Measurements from ENCODE around the gene RFC3.
"Not testable (repeated sequence)": the region's sequence is repeated elsewhere in the genome, so short reads cannot be mapped to it uniquely, and the experiment has no call there.

The RFC3 gene, protein sequence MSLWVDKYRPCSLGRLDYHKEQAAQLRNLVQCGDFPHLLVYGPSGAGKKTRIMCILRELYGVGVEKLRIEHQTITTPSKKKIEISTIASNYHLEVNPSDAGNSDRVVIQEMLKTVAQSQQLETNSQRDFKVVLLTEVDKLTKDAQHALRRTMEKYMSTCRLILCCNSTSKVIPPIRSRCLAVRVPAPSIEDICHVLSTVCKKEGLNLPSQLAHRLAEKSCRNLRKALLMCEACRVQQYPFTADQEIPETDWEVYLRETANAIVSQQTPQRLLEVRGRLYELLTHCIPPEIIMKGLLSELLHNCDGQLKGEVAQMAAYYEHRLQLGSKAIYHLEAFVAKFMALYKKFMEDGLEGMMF

DNA sequence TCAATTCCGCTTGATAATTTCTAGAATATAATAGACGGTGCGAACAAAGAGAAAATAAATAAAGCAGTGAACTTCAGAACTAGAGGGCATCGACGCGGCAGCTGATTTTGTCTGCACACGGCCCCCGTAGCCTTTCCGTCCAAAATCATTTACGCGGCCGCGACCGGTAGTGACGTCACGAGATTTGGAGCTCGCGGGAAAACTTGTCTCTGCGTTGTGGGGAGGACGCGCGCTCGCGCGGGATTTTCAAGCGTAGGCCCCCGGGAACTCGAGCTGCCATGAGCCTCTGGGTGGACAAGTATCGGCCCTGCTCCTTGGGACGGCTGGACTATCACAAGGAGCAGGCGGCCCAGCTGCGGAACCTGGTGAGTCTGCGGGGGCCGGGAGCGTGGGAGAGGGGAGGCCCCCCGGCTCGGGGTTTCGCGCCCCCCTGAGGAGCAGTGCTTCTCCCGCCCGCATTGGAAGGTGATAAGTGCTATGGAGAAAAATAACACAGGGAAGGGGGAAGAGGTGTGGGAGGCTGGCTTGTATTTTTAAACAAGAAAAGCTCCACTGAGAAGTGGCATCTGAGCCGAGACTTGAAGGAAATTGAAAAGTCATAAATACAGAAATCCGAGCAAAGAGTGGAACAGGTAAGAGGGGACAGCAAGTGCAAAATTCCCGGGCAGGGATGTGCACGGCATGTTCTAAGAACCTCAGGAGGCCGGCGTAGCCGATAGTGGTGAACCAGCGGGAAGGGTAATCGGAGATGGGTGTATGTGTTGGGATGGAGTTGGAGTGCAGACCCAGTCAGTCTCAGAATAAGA is at the start of gene RFC3:
TSS of gene RFC3 (plus strand) at position 249 of the 806 bp plus-strand sequence. CDS start at position 279, 30 bp downstream.
- peak; percentile 95 to 97 for DNase-seq

DNA sequence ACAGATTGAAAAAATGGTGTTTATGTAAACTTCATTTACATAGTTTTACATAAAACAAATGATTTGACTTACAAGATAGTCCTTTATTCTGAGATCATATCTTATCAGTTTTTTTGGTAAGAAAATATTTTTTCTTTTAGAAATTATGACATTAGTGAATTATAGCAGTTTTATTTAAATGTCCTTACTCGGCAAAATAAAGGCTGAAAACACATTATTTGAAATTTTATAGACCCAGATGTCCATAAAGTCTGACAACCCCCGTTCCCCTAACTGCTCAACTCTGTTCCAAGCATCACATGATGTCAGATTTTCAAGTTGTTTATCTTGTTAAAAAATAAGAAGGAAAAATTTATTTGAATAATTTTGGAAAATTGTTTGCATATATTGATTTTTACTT is 46.7 kb upstream of the RFC3 start:
- DNase-seq, result no peak

DNA sequence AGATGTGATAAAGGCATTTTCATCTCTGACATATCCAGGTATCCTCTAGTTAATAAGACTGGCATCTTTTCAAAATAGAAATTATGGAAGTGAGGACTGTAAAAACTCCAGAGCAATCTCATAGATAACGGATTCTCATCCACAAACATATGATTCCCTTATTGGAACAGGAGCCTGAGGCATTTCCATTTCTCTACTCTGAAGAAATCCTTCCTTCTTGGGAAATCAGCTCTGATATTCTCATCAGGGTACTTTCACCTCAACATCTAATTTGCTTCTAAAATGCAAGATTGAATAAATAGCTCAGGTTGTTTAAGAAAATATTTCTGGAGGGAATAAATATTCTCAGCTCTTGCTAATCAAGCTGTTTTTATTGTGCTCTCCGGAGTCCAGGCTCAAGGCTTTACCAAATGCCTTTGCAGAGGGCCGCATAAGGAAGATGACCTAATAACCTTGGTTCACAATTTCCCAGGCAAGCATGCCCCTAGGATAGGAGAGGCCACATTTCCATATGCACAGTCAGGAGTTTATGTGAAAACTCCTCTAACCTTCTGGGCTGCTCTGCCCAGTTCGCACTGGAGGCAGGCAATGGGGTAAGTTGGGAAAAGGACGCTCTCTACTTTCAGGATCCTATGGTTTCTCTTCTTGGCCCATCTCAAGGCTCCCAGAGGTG is 44.0 kb upstream of the RFC3 start:
- DNase-seq, result no peak

DNA sequence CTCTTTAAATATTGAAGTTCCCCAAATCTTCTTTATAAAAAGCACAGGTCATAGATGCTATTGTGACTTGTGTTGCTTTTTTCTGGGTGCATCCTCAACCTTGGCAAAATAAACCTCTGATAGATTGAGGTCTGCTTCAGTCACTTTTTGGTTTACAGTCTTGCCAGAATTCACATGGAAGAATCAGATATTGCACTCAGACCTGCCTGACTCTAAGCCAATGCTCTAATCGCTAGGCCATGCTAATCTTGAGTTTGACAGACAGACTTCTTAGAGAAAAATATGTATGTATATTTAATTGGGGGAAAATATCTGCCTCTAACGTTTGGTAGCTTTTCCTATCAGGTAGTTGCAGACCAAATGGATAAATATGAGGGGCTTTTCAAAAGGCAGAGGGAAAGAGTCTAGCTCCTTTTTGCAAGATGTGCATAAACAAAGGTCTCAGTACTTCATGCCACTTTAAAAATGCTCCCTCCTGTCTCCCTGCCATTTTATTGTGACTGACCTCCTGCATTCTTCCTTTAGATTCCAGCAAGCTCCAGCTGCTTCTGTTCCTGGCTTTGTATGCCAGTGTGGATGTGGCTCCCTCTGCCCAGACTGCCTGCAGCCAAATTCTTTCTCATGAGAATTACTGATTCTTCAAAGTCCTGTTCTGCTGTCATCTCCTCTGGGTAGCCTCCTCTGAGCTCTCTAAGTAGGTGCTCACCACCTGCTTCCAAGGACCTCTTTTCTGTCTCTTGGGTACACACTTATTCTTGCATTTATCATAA is 42.4 kb upstream of the RFC3 start:
- no peak for DNase-seq

DNA sequence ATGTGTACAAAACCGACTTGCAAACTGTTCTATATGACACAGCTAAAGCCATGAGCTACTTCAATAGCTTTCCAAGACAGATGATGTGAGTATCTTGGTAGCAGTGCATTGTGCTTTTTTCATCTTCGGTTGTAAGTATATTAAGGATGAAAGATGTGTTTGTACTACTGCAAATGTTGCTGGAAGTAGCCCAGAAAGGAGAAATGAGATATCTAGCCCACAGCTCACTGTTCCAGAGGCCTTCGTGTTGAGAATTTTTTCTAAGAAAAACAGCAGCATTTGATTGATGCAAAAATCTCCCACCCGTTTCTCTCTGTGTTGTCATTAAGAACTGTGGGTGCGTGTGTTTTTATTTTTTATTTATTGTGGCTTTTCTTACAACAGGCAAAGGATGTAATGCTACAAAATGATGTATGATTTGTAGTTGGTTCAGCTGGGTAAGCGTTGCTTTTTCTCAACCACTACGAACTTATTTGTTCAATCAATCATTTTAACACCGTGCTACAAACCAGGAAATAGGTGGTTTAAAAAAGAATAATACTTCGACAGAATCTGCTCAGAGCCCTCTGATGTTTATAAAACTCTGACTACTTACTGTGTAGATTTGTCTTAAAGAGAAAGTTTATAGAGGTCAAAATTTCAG is 41.6 kb upstream of the RFC3 start:
- no peak for DNase-seq

DNA sequence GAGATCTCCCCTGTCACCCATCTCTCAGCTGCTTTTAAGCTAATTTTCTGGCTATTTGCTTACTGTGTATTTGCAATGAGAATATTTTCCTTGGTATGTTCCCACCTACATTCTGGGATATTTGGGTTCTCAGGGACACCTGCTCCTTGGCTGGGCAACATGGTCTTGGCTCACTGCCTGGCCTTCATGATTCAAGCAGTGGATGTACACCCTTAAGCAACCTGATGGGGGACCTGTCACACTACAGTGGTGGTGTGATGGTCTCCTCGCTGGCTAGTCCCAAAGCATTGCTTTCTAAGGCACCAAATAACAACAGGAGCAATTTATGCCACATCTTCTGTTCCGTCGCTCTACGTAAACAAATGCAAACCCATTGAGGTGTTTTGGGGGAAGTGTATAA is 35.3 kb upstream of the RFC3 start:
- peak in 1 of 2 experiments; percentile 42 for DNase-seq

DNA sequence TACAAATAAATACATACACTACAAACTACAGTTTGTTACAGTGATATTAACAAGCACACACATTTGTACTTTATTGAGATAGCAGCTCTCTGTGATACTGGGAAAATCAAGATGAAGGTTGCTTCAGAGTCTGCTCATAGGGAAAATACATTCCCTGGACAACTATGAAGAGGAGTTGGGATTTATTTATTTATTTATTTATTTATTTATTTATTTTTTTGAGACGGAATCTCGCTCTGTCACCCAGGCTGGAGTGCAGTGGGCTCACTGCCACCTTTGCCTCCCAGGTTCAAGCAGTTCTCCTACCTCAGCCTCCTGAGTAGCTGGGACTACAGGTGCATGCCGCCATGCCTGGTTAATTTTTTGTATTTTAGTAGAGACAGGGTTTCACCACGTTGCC is 34.7 kb upstream of the RFC3 start:
- DNase-seq, result not testable (repeated sequence)

DNA sequence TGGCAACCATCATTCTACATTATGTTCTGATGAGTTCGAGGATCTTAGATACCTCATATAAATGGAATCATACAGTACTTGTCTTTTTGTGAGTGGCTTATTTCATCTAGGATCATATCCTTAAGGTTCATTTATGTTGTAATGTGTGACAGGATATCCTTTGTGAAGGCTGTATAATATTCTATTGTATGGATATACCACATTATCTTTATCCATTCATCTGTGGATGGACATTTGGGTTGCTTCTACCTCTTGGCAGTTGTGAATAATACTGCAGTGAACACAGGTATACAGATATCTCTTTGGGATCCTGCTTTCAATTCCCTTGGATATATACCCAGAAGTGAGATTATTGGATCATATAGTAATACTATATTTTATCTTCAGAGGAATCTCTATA is 33.2 kb upstream of the RFC3 start:
- no peak for DNase-seq

DNA sequence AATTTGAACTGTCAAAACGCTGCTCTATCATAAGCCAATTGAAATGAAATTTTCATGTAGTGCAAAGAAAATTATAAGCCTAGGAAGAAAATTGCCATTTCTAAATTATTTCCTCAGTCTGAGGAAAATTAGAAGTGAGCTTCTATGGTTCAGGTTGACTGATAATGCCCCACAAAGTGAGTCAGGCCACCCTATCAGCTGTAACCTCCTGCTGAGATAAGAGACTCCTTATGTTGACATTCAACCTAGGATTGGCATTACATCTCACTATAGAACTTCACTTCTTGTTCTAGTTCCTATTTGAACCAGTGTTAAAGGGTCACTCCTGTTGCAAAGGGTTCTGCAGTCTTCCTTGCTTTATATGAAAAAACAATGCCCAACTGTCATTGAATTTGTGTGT is 32.6 kb upstream of the RFC3 start:
- no peak for DNase-seq

DNA sequence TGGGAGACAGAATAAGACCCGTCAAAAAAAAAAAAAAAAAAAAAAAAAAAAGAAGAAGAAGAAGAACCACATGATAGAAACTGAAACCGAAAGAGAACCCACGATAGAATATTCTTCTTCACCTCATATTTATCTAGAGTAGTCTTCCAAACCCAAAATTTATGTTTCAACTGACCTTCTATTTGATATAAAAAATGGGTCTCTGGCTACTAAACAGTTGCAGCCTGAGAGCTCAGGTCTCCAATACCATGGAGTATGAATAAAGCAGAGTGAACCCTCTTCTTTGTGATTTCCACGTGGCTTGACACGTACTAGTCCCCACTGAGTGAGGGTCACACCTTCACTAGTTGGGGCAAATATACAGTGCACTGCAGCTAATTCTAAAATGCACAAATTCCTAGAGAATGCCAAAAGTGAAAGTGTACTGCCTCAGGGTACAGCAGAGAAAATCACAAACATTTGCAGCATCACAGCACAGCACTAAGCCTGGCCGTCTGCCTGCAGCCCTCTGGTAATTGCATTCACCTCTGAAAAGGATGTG is 30.8 kb upstream of the RFC3 start:
- DNase-seq, result no peak

DNA sequence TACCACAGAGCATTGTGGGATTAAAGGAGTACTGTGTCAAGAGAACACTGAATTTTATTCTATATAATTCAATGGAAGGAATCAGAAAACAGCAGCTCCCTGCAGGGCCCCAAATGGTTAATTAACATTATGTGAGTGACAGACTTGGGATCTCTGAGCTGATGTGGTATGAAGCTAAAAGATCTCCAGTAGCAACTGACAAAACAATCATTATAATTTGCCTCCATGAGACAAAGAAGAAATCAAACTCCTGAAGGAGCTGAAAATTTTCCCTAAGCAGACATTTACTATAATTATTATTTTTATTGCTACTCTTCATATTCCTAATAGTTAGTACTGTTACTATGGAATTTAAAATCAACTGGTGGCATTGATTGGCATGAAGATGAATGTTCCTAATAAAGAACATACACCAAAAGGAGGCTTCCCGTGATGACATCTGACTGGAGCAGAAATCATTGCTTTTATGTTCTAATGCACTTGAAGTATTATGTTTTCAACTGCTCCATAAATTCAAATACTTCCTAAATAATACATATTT is 28.8 kb upstream of the RFC3 start:
- DNase-seq, result no peak

DNA sequence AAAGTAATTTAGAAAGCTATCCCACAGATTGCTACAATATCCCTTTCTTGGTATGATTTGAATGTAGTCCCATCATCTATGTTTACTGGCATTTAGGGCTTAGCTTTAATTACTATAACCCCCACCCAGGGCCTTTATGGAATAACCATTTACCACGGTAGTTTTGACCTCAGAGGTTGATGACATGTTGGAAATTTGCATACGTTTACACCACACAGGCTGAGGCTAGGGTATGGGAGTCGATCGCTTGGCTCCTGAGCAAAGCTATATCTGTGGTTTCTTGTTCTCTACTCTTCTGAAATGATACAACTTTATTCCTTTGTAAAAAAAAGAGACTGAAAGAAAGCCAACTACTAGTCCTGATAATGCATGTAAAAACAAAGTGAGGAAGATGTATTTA is 28.2 kb upstream of the RFC3 start:
- no peak for DNase-seq

DNA sequence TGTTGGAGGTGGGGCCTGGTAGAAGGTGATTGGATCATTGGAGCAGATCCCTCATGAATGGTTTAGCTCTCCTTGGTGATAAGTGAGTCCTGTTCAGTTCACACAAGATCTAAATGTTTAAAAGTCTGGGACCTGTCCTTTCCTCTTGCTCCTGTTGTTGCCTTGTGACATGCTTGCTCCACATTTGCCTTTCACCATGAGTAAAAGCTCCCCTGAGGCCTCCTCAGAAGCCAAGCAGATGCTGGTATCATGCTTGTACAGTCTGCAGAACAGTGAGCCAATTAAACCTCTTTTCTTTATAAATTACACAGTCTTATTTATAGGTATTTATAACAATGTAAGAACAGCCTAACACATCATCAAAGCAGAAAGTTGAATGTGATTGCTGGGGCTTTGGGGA is 24.2 kb upstream of the RFC3 start:
- no peak for DNase-seq

DNA sequence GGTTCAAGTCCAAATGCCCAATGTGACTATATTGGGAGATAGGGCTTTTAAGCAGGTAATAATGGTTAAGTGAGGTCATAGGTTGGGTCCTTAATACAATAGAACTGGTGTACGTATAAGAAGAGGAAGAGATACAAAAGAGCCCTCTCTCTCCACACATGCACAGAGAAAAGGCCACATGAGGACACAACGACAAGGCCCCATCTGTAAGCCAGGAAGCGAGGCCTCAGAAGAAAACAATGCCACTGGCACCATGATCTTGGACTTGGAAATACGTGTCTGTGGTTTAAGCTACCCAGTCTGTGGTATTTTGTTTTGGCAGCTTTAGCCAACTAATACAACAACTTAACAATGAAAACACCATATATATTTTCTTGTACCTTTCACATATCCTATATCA is 23.4 kb upstream of the RFC3 start:
- no peak for DNase-seq

DNA sequence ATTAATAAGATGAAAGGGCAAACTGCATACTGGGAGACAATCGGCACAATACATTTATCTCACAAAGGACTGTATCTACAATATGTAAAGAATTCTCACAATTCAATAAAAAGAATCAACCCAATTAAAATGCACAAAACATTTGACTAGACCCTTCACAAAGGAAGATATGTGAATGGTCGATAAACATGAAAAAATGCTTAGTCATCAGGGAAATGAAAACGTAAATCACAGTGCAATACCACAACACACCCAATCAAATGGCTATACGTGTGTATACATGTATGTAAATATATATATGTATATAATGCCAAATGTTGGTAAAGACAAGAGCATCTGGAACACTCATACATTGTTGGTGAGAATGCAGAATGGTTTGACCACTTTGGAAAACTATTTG is 21.9 kb upstream of the RFC3 start:
- no peak for DNase-seq

DNA sequence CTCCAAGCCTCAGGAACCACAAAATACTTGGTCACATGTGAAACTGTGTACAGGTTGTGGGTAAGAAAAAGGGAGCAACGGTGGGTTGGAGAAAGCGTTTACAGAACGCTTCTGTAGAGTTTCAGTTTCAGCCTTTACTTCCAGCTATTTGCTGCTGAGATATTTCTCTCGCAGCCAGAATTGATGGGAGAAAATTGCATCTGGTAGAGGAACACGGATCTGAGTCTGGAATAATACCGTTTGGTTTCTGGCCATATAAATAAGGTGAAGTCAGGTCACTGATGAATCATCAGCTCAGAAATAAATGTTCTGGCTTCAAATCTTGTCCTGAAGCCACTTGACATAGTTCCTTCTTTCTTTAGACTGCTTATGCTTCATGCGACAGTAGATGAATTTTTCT is 20.3 kb upstream of the RFC3 start:
- peak in 1 of 2 experiments; percentile 26 for DNase-seq

DNA sequence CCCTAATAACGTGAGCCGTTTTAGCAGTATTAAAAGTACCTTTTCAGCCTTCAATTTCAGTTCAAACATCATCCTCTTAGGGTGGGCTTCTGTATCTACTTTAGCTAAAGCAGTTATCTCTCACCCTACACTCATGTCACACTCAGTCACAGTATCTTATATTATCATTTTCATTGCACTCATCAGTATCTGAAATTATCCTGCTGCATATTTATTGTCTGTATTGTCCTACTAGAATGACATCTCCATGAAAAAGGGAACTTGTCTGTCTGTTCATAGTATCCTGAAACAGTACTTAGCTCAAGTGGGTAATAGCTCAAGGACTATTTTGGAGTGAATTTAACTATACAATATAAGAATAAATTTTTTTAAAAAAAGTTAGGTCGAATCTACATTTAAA is 19.9 kb upstream of the RFC3 start:
- DNase-seq, result no peak

DNA sequence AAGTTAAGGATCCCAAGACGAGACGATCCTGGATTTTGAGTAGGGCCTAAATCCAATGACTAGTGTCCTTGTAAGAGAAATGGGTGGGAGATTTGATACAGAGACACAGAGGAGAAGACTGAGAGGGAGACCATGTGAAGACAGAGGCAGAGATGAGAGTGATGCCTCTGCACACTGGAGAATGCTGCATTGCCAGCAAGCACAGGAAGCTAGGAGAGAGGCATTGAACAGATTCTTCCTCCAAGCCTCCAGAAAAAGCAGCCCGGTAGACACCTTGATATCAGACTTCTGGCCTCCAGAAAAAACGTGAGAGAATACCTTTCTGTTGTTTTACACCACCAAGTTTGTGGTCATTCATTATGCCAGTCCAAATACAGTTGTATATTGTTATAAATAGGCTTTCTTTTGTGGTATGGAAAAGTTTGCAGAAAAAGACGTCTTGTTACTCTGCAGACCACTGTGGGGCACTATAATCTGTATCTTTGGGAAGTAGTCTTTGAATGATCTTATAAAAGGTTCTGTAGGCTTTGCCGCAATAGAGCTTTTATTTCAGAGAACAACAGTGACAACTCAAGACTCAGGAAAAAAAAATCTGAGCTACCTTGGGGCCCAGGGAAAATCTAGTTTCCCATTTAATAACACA is 17.9 kb upstream of the RFC3 start:
- peak in 1 of 2 experiments; percentile 38 for DNase-seq

DNA sequence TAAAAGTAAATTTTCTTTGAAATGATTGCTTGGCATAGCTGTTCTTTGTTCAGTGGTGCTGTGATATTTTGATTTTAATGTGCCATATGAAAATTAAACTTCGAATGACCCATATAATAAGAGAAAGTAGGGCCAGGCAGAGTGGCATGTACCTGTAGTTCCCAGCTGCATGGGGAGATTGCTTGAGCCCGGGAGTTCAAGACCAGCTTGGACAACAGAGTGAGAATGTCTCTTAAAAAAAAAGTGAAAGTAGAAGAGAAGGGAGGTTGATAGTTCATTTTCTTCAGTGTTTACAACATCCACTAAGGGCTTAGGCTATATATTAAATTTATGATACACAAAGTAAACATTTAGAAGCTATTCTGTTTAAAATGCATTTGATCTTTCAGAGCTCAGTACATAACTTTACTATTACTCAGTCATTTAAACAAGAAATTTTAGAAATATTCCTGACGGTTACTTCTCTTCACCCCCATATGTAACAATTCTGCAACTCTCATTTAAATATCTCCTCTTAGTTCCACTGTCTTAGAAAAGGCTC is 17.2 kb upstream of the RFC3 start:
- DNase-seq, result no peak

DNA sequence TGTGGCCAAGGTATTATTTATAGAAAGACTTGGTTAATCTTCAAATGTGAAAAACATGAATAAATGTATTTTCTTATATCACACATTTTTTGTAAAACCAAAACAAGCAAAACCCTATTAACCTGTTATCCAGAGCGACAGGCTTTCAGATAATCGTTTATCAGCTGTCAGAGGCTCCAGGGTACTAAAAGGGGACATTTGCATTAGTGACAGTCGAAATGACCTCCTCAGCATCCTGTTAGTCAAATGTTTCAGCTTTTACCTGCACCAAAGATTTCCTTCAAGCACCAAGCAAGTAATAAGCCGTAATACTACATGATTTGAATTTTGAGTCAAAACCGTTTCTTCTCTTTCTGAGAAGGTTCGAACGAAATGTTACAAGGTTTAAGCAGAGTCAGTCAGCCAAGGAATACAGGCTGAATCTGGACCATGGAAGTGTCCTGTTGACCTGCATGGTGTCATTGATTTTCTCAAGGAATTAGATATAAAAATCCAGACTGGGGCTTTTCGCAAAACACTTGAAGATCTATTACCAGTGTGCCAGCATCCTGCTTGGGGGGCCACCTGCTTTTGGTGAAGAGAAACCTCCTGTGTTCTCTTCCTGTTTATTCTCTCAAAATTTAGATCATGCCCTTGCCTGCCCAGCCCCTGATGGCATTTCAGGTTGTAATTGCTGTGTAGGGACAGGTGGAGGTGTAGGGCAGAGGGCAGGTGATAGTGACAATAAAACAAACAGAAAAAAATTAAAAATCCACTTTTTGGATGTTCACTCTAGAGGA is 11.3 kb upstream of the RFC3 start:
- DNase-seq, result no peak

All from NCI-H446 (cell line).